ENCODE measurements around the gene ABR.
"Not testable (repeated sequence)": the region's sequence is repeated elsewhere in the genome, so short reads cannot be mapped to it uniquely, and the experiment has no call there.

ABR gene

DNA sequence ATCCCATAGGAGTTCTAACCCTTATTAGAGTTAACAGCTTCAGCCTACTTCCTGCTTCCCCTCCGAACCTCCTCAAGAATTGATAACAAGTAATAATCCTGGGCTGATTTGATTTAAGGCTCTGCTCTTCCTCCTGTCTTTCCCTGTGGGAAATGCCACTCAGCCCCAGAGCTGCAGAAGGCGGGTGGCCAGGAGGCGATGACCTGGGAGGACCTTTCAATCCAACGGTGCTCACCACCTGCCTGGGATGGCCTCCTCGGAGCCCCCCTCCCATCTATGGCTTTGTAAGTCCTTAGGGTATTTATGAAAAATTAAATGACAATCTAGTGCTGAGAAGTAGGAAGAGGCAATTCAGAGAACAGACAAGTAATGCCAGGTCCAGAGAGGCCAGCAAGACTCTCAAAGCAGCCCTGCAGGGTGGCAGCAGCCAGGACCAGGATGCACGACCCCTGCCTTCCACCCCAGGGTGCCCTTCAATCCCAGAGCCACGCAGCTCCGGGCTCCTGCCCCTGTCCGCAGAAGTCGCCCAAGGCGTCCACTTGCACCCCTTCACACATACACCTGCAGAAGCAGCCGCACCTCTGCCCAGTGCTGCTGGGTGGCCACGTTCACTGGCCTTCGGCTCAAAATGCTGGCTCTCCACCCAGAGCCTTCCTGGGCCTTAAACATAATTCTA is 34.3 kb downstream of the ABR start:
- no peak for DNase-seq

- no peak for DNase-seq
These were observed 35.6 kb downstream of the ABR start for GRCh38 chr17:1144162-1144561.

GRCh38 chr17:1143573-1143972 is 36.2 kb downstream of the ABR start:
- DNase-seq = peak; percentile 78

GRCh38 chr17:1142561-1142971 is 37.2 kb downstream of the ABR start:
- DNase-seq = no peak

GRCh38 chr17:1137465-1137894 is 42.3 kb downstream of the ABR start:
- DNase-seq = no peak

GRCh38 chr17:1136748-1137147 is 43.0 kb downstream of the ABR start:
- no peak for DNase-seq

GRCh38 chr17:1134634-1135324 is 45.0 kb downstream of the ABR start:
- no peak for DNase-seq

- DNase-seq = no peak
These were observed 49.6 kb downstream of the ABR start for GRCh38 chr17:1130191-1130590.

DNA sequence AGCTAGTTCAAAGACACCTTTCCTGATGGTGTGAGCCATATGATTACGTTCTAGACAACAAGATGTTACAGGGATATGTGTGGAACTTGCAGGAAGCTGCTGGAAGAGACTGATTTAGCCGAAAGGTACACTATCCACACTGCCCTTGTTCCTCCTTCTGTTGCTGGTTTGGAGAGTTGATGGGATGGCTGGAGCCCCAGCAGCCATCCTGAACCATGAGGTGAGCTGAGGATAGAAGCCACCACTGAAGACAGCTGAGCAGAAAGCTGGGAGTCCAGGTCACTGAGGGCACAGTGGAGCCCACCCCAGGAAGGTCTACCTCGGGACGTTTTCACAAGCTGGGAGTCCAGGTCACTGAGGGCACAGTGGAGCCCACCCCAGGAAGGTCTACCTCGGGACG is 51.3 kb downstream of the ABR start:
- DNase-seq = not testable (repeated sequence)

GRCh38 chr17:1126801-1127550 is 52.8 kb downstream of the ABR start:
- DNase-seq = no peak

- DNase-seq = no peak
These were observed 53.5 kb downstream of the ABR start for GRCh38 chr17:1126250-1126797.

- DNase-seq = no peak
These were observed 54.0 kb downstream of the ABR start for GRCh38 chr17:1125788-1126145.

- DNase-seq = no peak
These were observed 54.6 kb downstream of the ABR start for GRCh38 chr17:1124896-1125787.

DNA sequence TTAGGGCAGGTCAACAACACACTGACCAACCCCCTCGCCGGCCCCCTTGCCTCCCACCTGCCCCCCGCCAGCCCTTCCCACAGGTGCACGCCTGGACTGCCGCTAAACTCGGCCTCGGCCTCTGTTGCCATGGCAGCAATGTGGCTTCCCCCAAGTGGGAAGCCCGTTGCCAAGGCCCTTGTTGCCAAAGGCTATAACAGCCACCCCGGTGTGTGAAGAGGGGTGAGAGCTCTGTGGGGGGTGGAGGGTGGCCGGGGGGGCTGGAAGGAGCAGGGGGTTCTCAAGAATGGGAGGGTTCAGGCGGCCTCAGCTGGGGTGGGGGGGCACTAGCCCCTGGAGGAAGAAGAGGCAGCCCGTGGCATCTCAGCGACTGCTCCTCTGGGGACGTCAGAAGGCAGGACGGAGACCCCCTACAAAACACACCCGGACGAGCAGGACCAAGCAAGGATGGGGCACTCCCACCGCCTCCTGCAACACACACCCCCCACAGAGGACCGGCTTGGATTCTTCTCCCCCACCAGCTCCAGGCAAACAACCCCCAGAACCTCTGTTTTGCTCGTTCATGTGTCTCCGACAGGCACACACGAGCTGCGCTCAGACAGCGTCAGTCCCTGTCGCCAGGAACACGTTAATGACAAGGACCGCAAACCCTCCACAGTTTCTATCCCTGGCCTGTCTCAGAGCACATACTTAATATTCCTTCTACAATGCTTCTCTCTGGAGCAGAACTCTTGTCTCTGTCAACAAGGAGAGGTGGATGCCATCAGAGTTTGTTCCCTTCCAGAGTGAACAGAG is 55.7 kb downstream of the ABR start:
- no peak for DNase-seq

DNA sequence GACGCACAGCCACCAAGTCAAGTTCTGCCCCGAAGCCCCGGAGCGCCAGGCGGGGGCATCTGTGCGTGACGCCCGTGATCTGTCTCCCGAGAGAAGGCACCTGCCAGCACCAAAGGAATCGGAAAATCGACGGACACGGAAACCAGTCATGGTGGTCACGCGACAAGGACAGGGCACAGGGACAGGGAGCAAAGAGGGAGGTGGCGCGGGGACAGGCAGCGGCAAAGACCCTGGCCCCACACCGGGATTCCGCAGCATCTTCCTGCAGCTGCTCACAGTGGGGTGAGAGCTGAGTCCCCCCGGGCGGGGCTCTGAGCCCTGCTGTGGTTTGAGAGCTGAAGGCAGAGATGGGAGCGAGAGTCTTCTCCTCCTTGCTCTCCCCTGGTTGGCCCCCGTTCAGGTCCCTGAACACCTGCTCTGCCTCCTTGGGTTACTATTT is 56.4 kb downstream of the ABR start:
- no peak for DNase-seq

- peak; percentile 88 for DNase-seq
These were observed 57.0 kb downstream of the ABR start for GRCh38 chr17:1122533-1123392.

DNA sequence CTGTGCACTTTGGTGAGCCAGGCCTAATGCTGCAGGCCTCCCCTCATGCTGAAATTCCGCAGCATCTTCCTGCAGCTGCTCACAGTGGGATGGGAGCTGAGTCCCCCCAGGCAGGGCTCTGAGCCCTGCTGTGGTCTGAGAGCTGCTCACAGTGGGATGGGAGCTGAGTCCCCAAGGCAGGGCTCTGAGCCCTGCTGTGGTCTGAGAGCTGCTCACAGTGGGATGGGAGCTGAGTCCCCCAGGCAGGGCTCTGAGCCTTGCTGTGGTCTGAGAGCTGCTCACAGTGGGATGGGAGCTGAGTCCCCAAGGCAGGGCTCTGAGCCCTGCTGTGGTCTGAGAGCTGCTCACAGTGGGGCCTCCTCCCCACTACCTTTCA is 58.4 kb downstream of the ABR start:
- DNase-seq = not testable (repeated sequence)

DNA sequence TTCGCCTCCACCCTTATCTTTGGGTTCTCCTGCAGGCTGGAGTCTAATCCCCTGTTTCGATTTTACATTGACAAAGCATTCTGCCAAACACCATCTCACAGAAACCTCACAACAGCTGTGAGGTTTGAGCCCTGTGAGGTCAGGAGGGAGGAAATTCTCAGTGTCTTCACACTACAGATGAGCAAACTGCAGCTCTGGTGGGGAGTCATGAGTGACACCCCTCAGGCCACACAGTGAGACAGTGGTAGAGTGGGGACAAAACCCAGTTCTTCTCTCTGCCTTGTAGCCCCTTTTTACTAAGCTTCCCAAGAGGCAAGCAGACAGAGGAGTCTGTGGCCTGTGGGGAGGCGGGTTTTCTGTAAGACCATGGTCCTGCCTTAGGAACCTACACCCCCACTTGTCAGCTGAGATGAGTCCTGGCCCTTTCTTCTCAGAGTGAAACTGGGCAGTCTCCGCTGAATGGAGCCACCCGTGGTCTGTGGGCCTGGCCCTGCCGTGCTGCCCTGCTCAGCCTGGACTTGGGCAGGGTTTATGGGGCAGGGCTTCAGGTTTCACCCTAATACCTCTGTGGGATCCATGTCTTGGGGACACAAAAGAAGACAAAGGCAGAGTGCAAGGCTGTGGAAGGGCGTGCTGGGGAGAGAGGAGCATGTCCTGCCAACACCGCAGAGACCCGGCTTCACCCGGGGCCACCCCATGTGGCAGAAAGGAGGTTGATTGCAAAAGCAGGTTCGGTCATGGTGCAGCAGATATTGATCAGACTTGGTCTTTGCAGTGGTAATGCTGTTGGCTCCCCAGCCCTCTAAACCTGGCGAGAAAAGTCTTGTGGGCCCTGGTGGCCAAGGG is 59.0 kb downstream of the ABR start:
- no peak for DNase-seq

GRCh38 chr17:1119924-1120323 is 59.9 kb downstream of the ABR start:
- no peak for DNase-seq

DNA sequence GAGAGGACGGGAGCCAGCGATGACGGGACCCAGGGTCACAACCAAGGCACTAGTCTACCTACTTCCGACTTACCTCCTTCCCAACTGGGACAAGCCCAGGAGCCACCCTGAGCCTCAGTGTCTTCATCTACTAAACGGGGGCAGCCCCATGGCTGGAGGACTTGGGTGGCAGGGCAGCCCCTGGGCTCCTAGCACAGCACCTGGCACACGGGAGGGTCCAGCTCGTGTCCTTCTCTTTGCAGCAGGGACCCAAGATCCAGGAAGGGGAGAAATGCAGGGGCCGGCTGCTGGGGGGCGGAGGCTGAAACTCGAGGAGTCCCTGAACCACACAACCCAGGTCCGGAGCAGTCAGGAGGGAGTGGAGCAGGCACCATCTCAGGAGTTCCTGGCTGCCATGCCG is 63.2 kb downstream of the ABR start:
- DNase-seq = no peak

All from right forelimb (tissue), 1 donor.